ENCODE measurements around the gene NR3C1. TPM values are rescaled to one million over a fixed set of nuclear protein-coding genes. Genes with fewer than 3 reads are reported as not detected.

NR3C1 gene
- total and polyA plus RNA-seq, 2 of the 13 experiments (the other 11 are each of a cell fraction or from before 2014, with no cell fraction given), result 10.0 to 24.3 TPM

GRCh38 chr5:143315214-143315613, 88.3 kb downstream of the NR3C1 start:
- no TSS peak for BruUV-seq (replicated peaks)
- Histone ChIP-seq H3K36me3 (replicated peaks in 1 of 2; ENCODE audit: control insufficient read depth in 1 of 2, insufficient read depth in 2 of 2, low read length in 2 of 2) (peaks cover 4 to 24% of the 10 kb centered on the region in 2 experiments; a peak in 4 of 5 replicates), H3K9ac (ENCODE audit: insufficient read depth, low read depth, low read length) (no peak overlapping the region), H3K4me3 (replicated peaks in 1 of 3; ENCODE audit: insufficient read depth in 1 of 3, low read depth in 2 of 3, low read length in 3 of 3) (no peak overlapping the region), H3K27me3 (ENCODE audit: control insufficient read depth in 1 of 2, insufficient read depth in 2 of 2, low read length in 2 of 2) (no peaks in the 10 kb centered on the region), H3K9me3 (ENCODE audit: low read length) (no peaks in the 10 kb centered on the region), H4K20me1 (ENCODE audit: insufficient read depth, low read length) (no peaks in the 10 kb centered on the region), H3K4me2 (ENCODE audit: low read depth, low read length) (no peak overlapping the region), H3K27ac (ENCODE audit: extremely low read length, insufficient read depth, low read length) (no peak overlapping the region), H3K79me2 (ENCODE audit: insufficient read depth, low read length) (no peaks in the 10 kb centered on the region), H3K4me1 (ENCODE audit: insufficient read depth, low read length) (no peaks in the 10 kb centered on the region), H2AFZ (ENCODE audit: low read length) (no peak overlapping the region)
- no peak for TF ChIP-seq ESRRA (CRISPR knock-in tag; IDR thresholded peaks at IDR 0.05; ENCODE audit: low read depth)
- TF ChIP-seq ZNF207 (IDR thresholded peaks at IDR 0.05; ENCODE audit: borderline replicate concordance), result no peak
- TF ChIP-seq FIP1L1 (IDR thresholded peaks at IDR 0.05; ENCODE audit: borderline replicate concordance, insufficient read depth, low read depth, low read length), result no peak
- TF ChIP-seq ZZZ3 (CRISPR knock-in tag; IDR thresholded peaks at IDR 0.05; ENCODE audit: borderline replicate concordance), result no peak
- TF ChIP-seq ZNF354B (CRISPR knock-in tag; IDR thresholded peaks at IDR 0.05), result no peak
- CTCF ChIA-PET (ENCODE audit: low intra/inter-chr PET ratio, low total read pairs), result no interaction called here
- ATAC-seq, result no peak
- 96% methylated on average over 3 of the region's 3 CpGs for WGBS (ENCODE audit: low lambda C conversion rate)
- intact Hi-C loops (cut with micrococcal nuclease; ENCODE audit: unreplicated experiment), result no loop called here
- DNase-seq (ENCODE audit: low spot score), result no peak
- no peak for FAIRE-seq
- POLR2A ChIA-PET, result no interaction called here
- in situ Hi-C loops (cut with HindIII; ENCODE audit: extremely low pct_ligation_motif_present, low pct_unique_long_range_greater_than_20kb), result no loop called here

GRCh38 chr5:143314659-143315058, 88.8 kb downstream of the NR3C1 start:
- no TSS peak for BruUV-seq (replicated peaks)
- ATAC-seq (no peak), FAIRE-seq (no peak), DNase-seq (ENCODE audit: low spot score) (no peak)
- in situ Hi-C loops (cut with HindIII; ENCODE audit: extremely low pct_ligation_motif_present, low pct_unique_long_range_greater_than_20kb), result no loop called here
- Histone ChIP-seq H3K27me3 (ENCODE audit: control insufficient read depth in 1 of 2, insufficient read depth in 2 of 2, low read length in 2 of 2) (no peaks in the 10 kb centered on the region), H3K4me3 (replicated peaks in 1 of 3; ENCODE audit: insufficient read depth in 1 of 3, low read depth in 2 of 3, low read length in 3 of 3) (no peak overlapping the region), H3K9ac (ENCODE audit: insufficient read depth, low read depth, low read length) (no peak overlapping the region), H2AFZ (ENCODE audit: low read length) (no peak overlapping the region), H3K4me1 (ENCODE audit: insufficient read depth, low read length) (no peaks in the 10 kb centered on the region), H3K27ac (ENCODE audit: extremely low read length, insufficient read depth, low read length) (no peak overlapping the region), H3K36me3 (replicated peaks in 1 of 2; ENCODE audit: control insufficient read depth in 1 of 2, insufficient read depth in 2 of 2, low read length in 2 of 2) (peaks cover 4 to 29% of the 10 kb centered on the region in 2 experiments; a peak in 4 of 5 replicates), H3K4me2 (ENCODE audit: low read depth, low read length) (no peak overlapping the region), H3K9me3 (ENCODE audit: low read length) (no peaks in the 10 kb centered on the region), H3K79me2 (ENCODE audit: insufficient read depth, low read length) (no peaks in the 10 kb centered on the region), H4K20me1 (ENCODE audit: insufficient read depth, low read length) (no peaks in the 10 kb centered on the region)
- ChIA-PET CTCF (ENCODE audit: low intra/inter-chr PET ratio, low total read pairs) (no interaction called here), POLR2A (no interaction called here)
- intact Hi-C loops (cut with micrococcal nuclease; ENCODE audit: unreplicated experiment), result no loop called here
- TF ChIP-seq TFDP1 (CRISPR knock-in tag; IDR thresholded peaks at IDR 0.05; ENCODE audit: borderline replicate concordance), result no peak
- no peak for TF ChIP-seq EHMT2 (IDR thresholded peaks at IDR 0.05; ENCODE audit: borderline replicate concordance, low read depth, low read length)
- TF ChIP-seq MZF1 (CRISPR knock-in tag; IDR thresholded peaks at IDR 0.05; ENCODE audit: borderline replicate concordance), result no peak
- TF ChIP-seq RARG (CRISPR knock-in tag; IDR thresholded peaks at IDR 0.05; ENCODE audit: low read depth), result no peak
- no peak for TF ChIP-seq EP300 (IDR thresholded peaks at IDR 0.05; ENCODE audit: low read depth in 2 of 2, low read length in 2 of 2)
- TF ChIP-seq EP300 (CRISPR knock-in tag; IDR thresholded peaks at IDR 0.05; ENCODE audit: borderline replicate concordance), result no peak
- TF ChIP-seq ZBTB1 (CRISPR knock-in tag; IDR thresholded peaks at IDR 0.05; ENCODE audit: borderline replicate concordance), result no peak
- no peak for TF ChIP-seq SIX1 (CRISPR knock-in tag; IDR thresholded peaks at IDR 0.05; ENCODE audit: borderline replicate concordance)
- TF ChIP-seq ZSCAN25 (CRISPR knock-in tag; IDR thresholded peaks at IDR 0.05), result no peak
- no peak for TF ChIP-seq THAP8 (CRISPR knock-in tag; IDR thresholded peaks at IDR 0.05; ENCODE audit: borderline replicate concordance)
- TF ChIP-seq ZNF709 (CRISPR knock-in tag; IDR thresholded peaks at IDR 0.05), result no peak
- TF ChIP-seq EEA1 (CRISPR knock-in tag; IDR thresholded peaks at IDR 0.05; ENCODE audit: borderline replicate concordance), result no peak
- no peak for TF ChIP-seq SMAD1 (CRISPR knock-in tag; IDR thresholded peaks at IDR 0.05; ENCODE audit: borderline replicate concordance, low read depth)

Data from HepG2 (cell line).